HG02870 (cell line): ENCODE measurements around the gene CHRNA3.
"Not testable (repeated sequence)": the region's sequence is repeated elsewhere in the genome, so short reads cannot be mapped to it uniquely, and the experiment has no call there.

Source experiments
- ATAC-seq: cut with Tn5 transposase; IDR thresholded peaks from one replicate; pipeline ENCODE4 v1.9.1; 2021; ENCODE audit warnings: mild to moderate bottlenecking, moderate library complexity; ENCODE audit not compliant: unreplicated experiment

The CHRNA3 gene

GRCh38 chr15:78618490-78618934 lies 2.3 kb downstream of the CHRNA3 start:
- no peak for ATAC-seq

- ATAC-seq, result no peak
Observed at GRCh38 chr15:78618064-78618463, 2.7 kb downstream of the CHRNA3 start.

GRCh38 chr15:78617516-78617915 lies 3.3 kb downstream of the CHRNA3 start:
- no peak for ATAC-seq

- no peak for ATAC-seq
Observed at GRCh38 chr15:78617076-78617475, 3.7 kb downstream of the CHRNA3 start.

GRCh38 chr15:78616506-78616905 lies 4.3 kb downstream of the CHRNA3 start:
- no peak for ATAC-seq

GRCh38 chr15:78615151-78615589 lies 5.6 kb downstream of the CHRNA3 start:
- ATAC-seq, result no peak

- no peak for ATAC-seq
Observed at GRCh38 chr15:78614021-78614420, 6.8 kb downstream of the CHRNA3 start.

GRCh38 chr15:78609551-78609950 lies 11.2 kb downstream of the CHRNA3 start:
- ATAC-seq, result not testable (repeated sequence)

- ATAC-seq, result no peak
Observed at GRCh38 chr15:78605680-78606079, 15.1 kb downstream of the CHRNA3 start.

GRCh38 chr15:78605201-78605600 lies 15.6 kb downstream of the CHRNA3 start:
- ATAC-seq, result no peak

GRCh38 chr15:78604420-78604819 lies 16.4 kb downstream of the CHRNA3 start:
- no peak for ATAC-seq

GRCh38 chr15:78603467-78603866 lies 17.3 kb downstream of the CHRNA3 start:
- no peak for ATAC-seq

GRCh38 chr15:78599189-78599588 lies 21.6 kb downstream of the CHRNA3 start:
- ATAC-seq, result no peak

- ATAC-seq, result no peak
Observed at GRCh38 chr15:78598348-78598747, 22.4 kb downstream of the CHRNA3 start.

- no peak for ATAC-seq
Observed at GRCh38 chr15:78597583-78597982, 23.2 kb downstream of the CHRNA3 start.

- no peak for ATAC-seq
Observed at GRCh38 chr15:78574944-78575343, 45.9 kb downstream of the CHRNA3 start.

- no peak for ATAC-seq
Observed at GRCh38 chr15:78573416-78573815, 47.4 kb downstream of the CHRNA3 start.

- no peak for ATAC-seq
Observed at GRCh38 chr15:78571382-78571781, 49.4 kb downstream of the CHRNA3 start.

- ATAC-seq, result no peak
Observed at GRCh38 chr15:78570710-78571109, 50.1 kb downstream of the CHRNA3 start.

- ATAC-seq, result no peak
Observed at GRCh38 chr15:78567531-78567930, 53.3 kb downstream of the CHRNA3 start.

- ATAC-seq, result no peak
Observed at GRCh38 chr15:78565951-78566774, 54.6 kb downstream of the CHRNA3 start.

GRCh38 chr15:78565097-78565950 lies 55.5 kb downstream of the CHRNA3 start, which contains the start of gene CHRNA5:
TSS of gene CHRNA5 (plus strand) at chr15:78565520. CDS start at chr15:78565720, 200 bp downstream.
- no peak for ATAC-seq
